ENCODE measurements around the gene CD19.

DNA sequence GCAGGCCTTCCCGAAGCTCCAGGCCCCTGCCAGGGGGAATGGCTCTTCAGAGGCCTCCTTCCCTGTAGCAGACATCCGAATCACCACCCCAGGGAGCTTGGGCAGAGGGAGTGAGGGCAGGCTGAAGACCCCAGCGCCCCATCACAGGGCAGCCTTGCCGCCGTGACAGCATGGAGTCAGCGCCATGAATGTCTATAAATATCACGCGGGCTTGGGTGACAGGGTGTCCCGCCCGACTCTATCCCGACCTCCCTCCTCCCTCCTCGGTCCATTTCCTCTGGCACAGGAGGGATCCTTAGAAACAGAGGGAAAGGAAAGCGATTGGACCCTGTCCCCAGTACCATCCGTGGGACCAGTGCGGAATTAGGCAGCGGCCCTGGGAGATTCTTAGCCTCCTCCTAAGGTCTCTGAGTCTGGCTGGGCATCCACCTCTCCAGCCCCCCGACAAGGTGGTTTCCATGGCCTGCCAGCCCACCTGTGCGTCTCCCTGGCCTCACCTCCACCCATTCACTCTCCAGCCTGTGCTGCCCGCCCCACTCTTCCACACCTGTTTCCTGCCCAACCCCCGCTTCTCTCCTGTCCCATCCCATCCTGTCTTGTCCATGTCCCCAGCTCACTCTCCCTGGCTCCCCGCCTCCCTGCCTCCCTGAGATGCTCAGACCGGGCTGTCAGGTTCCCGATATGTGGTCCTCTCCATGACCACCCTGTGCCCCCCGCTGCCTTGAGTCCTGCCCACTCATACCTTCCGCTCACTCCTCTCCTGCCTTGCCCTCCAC lies 48.4 kb upstream of the CD19 start:
- TF ChIP-seq, protein P1, sequence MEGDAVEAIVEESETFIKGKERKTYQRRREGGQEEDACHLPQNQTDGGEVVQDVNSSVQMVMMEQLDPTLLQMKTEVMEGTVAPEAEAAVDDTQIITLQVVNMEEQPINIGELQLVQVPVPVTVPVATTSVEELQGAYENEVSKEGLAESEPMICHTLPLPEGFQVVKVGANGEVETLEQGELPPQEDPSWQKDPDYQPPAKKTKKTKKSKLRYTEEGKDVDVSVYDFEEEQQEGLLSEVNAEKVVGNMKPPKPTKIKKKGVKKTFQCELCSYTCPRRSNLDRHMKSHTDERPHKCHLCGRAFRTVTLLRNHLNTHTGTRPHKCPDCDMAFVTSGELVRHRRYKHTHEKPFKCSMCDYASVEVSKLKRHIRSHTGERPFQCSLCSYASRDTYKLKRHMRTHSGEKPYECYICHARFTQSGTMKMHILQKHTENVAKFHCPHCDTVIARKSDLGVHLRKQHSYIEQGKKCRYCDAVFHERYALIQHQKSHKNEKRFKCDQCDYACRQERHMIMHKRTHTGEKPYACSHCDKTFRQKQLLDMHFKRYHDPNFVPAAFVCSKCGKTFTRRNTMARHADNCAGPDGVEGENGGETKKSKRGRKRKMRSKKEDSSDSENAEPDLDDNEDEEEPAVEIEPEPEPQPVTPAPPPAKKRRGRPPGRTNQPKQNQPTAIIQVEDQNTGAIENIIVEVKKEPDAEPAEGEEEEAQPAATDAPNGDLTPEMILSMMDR (IDR thresholded peaks at IDR 0.05; ENCODE audit: control extremely low read depth in 1 of 3, insufficient read depth in 1 of 3, low read depth in 1 of 3, low read length in 3 of 3) = no peak
- TF ChIP-seq CREB1 (IDR thresholded peaks at IDR 0.05) = no peak
- TF ChIP-seq TCF12 (IDR thresholded peaks at IDR 0.05; ENCODE audit: low read depth, low read length) = no peak
- TF ChIP-seq JUN (IDR thresholded peaks at IDR 0.05; ENCODE audit: low read depth, low read length) = no peak
- TF ChIP-seq EZH2 (IDR thresholded peaks at IDR 0.05; ENCODE audit: low read depth, low read length, severe bottlenecking) = no peak
- TF ChIP-seq SP1 (IDR thresholded peaks at IDR 0.05; ENCODE audit: low read depth, low read length) = no peak
- TF ChIP-seq HDAC6 (IDR thresholded peaks at IDR 0.05; ENCODE audit: low read depth, low read length) = no peak
- TF ChIP-seq POLR2A (IDR thresholded peaks at IDR 0.05; ENCODE audit: control extremely low read depth in 1 of 2, low read depth in 2 of 2, low read length in 2 of 2) = no peak

All from H1 (cell line).